KBM-7 (cell line): ENCODE measurements around the gene TUBGCP4.
"Not testable (repeated sequence)": the region's sequence is repeated elsewhere in the genome, so short reads cannot be mapped to it uniquely, and the experiment has no call there.

ENCODE experiments used
- DNase-seq: peaks from one replicate; pipeline ENCODE4 v3.0.0-alpha.2; 2015
- in situ Hi-C: fragments of 300-500 bp; cut with MboI; formaldehyde crosslinking; loops from 2 replicates; pipeline ENCODE4 v1.14.3; 2020; ENCODE audit warnings: low sequenced_read_pairs, low pct_unique_long_range_greater_than_20kb, mixed read lengths

The TUBGCP4 gene

GRCh38 chr15:43393592-43393991, 22.7 kb downstream of the TUBGCP4 start:
- DNase-seq, in situ Hi-C loops: not testable (repeated sequence)

- no peak for DNase-seq
- in situ Hi-C loops = no loop called here
Observed at GRCh38 chr15:43402255-43402654, 31.4 kb downstream of the TUBGCP4 start.

- in situ Hi-C loops = no loop called here
- no peak for DNase-seq
Observed at GRCh38 chr15:43403616-43404015, 32.7 kb downstream of the TUBGCP4 start.

- in situ Hi-C loops = no loop called here
- DNase-seq = no peak
Observed at GRCh38 chr15:43404130-43404529, 33.2 kb downstream of the TUBGCP4 start.

- in situ Hi-C loops = no loop called here
- DNase-seq = no peak
Observed at GRCh38 chr15:43406189-43406588, 35.3 kb downstream of the TUBGCP4 start.

- in situ Hi-C loops = no loop called here
Observed at GRCh38 chr15:43406808-43407207, 35.9 kb downstream of the TUBGCP4 start.

GRCh38 chr15:43408789-43409188, 37.9 kb downstream of the TUBGCP4 start:
- DNase-seq = no peak
- in situ Hi-C loops = no loop called here

More at GRCh38 chr15:43406808-43407207, 35.9 kb downstream of the TUBGCP4 start:
- DNase-seq = no peak

GRCh38 chr15:43410572-43411214, 39.8 kb downstream of the TUBGCP4 start:
- DNase-seq = no peak
- in situ Hi-C loops = no loop called here

GRCh38 chr15:43412096-43412495, 41.2 kb downstream of the TUBGCP4 start:
- DNase-seq = no peak
- in situ Hi-C loops = no loop called here

- in situ Hi-C loops = no loop called here
- DNase-seq = no peak
Observed at GRCh38 chr15:43414196-43414595, 43.3 kb downstream of the TUBGCP4 start.

- no peak for DNase-seq
- in situ Hi-C loops = no loop called here
Observed at GRCh38 chr15:43420435-43420834, 49.5 kb downstream of the TUBGCP4 start.

- in situ Hi-C loops = no loop called here
- no peak for DNase-seq
Observed at GRCh38 chr15:43420876-43421275, 50.0 kb downstream of the TUBGCP4 start.

- in situ Hi-C loops = no loop called here
- DNase-seq = no peak
Observed at GRCh38 chr15:43423793-43424192, 52.9 kb downstream of the TUBGCP4 start.

- DNase-seq = no peak
- in situ Hi-C loops = no loop called here
Observed at GRCh38 chr15:43429687-43430086, 58.8 kb downstream of the TUBGCP4 start.

GRCh38 chr15:43433165-43433564, 62.3 kb downstream of the TUBGCP4 start:
- in situ Hi-C loops = no loop called here
- no peak for DNase-seq

- DNase-seq = no peak
- in situ Hi-C loops = no loop called here
Observed at GRCh38 chr15:43433661-43434303, 62.9 kb downstream of the TUBGCP4 start.

GRCh38 chr15:43434446-43434845, 63.5 kb downstream of the TUBGCP4 start:
- DNase-seq = no peak
- in situ Hi-C loops = no loop called here

GRCh38 chr15:43436395-43436794, 65.5 kb downstream of the TUBGCP4 start:
- in situ Hi-C loops = no loop called here
- DNase-seq = no peak

GRCh38 chr15:43439268-43439667, 68.4 kb downstream of the TUBGCP4 start:
- DNase-seq = no peak
- in situ Hi-C loops = no loop called here

- in situ Hi-C loops = no loop called here
- DNase-seq = peak; percentile 89
Observed at GRCh38 chr15:43440721-43441281, 69.9 kb downstream of the TUBGCP4 start.

- in situ Hi-C loops = no loop called here
- no peak for DNase-seq
Observed at GRCh38 chr15:43441316-43441715, 70.4 kb downstream of the TUBGCP4 start.
